ENCODE results near the gene BCCIP. TPM values are rescaled to one million over a fixed set of nuclear protein-coding genes. Genes with fewer than 3 reads are reported as not detected.
A peak's percentile ranks its signal among the peaks of the same experiment; 100 is the strongest.

BCCIP gene
- total RNA-seq, 6 donors from 2014 or later, result 13.7 to 53.8 (median 35.2) TPM

GRCh38 chr10:125802739-125803138 is 20.6 kb upstream of the BCCIP start:
- TF ChIP-seq CTCF (IDR thresholded peaks at IDR 0.05), result no peak
- TF ChIP-seq POLR2A (IDR thresholded peaks at IDR 0.05), result no peak
- no peak for TF ChIP-seq EP300 (IDR thresholded peaks at IDR 0.05)
- TF ChIP-seq POLR2AphosphoS5 (IDR thresholded peaks at IDR 0.05), result no peak
- ATAC-seq (ENCODE audit: low FRiP score in 2 of 2) (no peak), DNase-seq (peak in 1 of 2 donors; percentile 26)
- Histone ChIP-seq H3K4me3 (no peak overlapping the region), H3K36me3 (peaks cover 0 to 66% (median 35%) of the 10 kb centered on the region in 4 donors), H3K9me3 (no peaks in the 10 kb centered on the region), H3K4me1 (no peaks in the 10 kb centered on the region), H3K27ac (no peak overlapping the region), H3K27me3 (no peaks in the 10 kb centered on the region)
- WGBS, 2 donors, result 94 to 98% methylated on average over 3 to 7 of the region's 7 CpGs

GRCh38 chr10:125808047-125808446 is 15.3 kb upstream of the BCCIP start:
- H3K4me1 ChIP-seq, result no peaks in the 10 kb centered on the region
- no peaks in the 10 kb centered on the region for H3K9me3 ChIP-seq
- peaks cover 3 to 70% (median 31%) of the 10 kb centered on the region in 4 donors for H3K36me3 ChIP-seq
- H3K27ac ChIP-seq, result no peak overlapping the region
- 100% methylated on average over 1 of the region's 1 CpG for WGBS, 2 donors
- TF ChIP-seq EP300 (IDR thresholded peaks at IDR 0.05) (no peak), CTCF (IDR thresholded peaks at IDR 0.05) (no peak), POLR2A (IDR thresholded peaks at IDR 0.05) (no peak), POLR2AphosphoS5 (IDR thresholded peaks at IDR 0.05) (no peak)
- DNase-seq (no peak), ATAC-seq (ENCODE audit: low FRiP score in 2 of 2) (peak in 1 of 2 donors; percentile 56)
- H3K27me3 ChIP-seq, result no peaks in the 10 kb centered on the region
- H3K4me3 ChIP-seq, result no peak overlapping the region

- DNase-seq (no peak), ATAC-seq (ENCODE audit: low FRiP score in 2 of 2) (no peak)
- Histone ChIP-seq H3K9me3 (no peaks in the 10 kb centered on the region), H3K27ac (no peak overlapping the region), H3K4me1 (no peaks in the 10 kb centered on the region), H3K27me3 (no peaks in the 10 kb centered on the region), H3K4me3 (no peak overlapping the region), H3K36me3 (peaks cover 3 to 73% (median 44%) of the 10 kb centered on the region in 4 donors)
- WGBS, 2 donors, result 80 to 100% methylated on average over 1 of the region's 1 CpG
- no peak for TF ChIP-seq CTCF (IDR thresholded peaks at IDR 0.05)
- no peak for TF ChIP-seq POLR2A (IDR thresholded peaks at IDR 0.05)
- TF ChIP-seq POLR2AphosphoS5 (IDR thresholded peaks at IDR 0.05), result no peak
- TF ChIP-seq EP300 (IDR thresholded peaks at IDR 0.05), result no peak
These were observed 12.1 kb upstream of the BCCIP start for GRCh38 chr10:125811251-125811650.

- H3K4me1 ChIP-seq, result no peaks in the 10 kb centered on the region
- 87 to 92% methylated on average over 1 of the region's 1 CpG for WGBS, 2 donors
- no peak for ATAC-seq (ENCODE audit: low FRiP score in 2 of 2)
- H3K27ac ChIP-seq, result no peak overlapping the region
- no peaks in the 10 kb centered on the region for H3K27me3 ChIP-seq
- peaks cover 3 to 63% (median 34%) of the 10 kb centered on the region in 4 donors for H3K36me3 ChIP-seq
- H3K4me3 ChIP-seq, result no peak overlapping the region
- TF ChIP-seq POLR2AphosphoS5 (IDR thresholded peaks at IDR 0.05) (no peak), POLR2A (IDR thresholded peaks at IDR 0.05) (no peak), EP300 (IDR thresholded peaks at IDR 0.05) (no peak), CTCF (IDR thresholded peaks at IDR 0.05) (no peak)
- DNase-seq, result no peak
- no peaks in the 10 kb centered on the region for H3K9me3 ChIP-seq
These were observed 11.1 kb upstream of the BCCIP start for GRCh38 chr10:125812128-125812750.

- Histone ChIP-seq H3K4me1 (peaks cover 0 to 6% (median 0%) of the 10 kb centered on the region in 4 donors), H3K36me3 (peaks cover 0 to 48% (median 25%) of the 10 kb centered on the region in 4 donors), H3K27ac (no peak overlapping the region), H3K9me3 (no peaks in the 10 kb centered on the region), H3K4me3 (no peak overlapping the region), H3K27me3 (no peaks in the 10 kb centered on the region)
- no peak for ATAC-seq (ENCODE audit: low FRiP score in 2 of 2)
- TF ChIP-seq POLR2AphosphoS5 (IDR thresholded peaks at IDR 0.05), result no peak
- TF ChIP-seq CTCF (IDR thresholded peaks at IDR 0.05), result no peak
- TF ChIP-seq POLR2A (IDR thresholded peaks at IDR 0.05), result no peak
- no peak for TF ChIP-seq EP300 (IDR thresholded peaks at IDR 0.05)
- WGBS, 2 donors, result 0 to 32% methylated on average over 1 of the region's 1 CpG
- no peak for DNase-seq
These were observed 7.6 kb upstream of the BCCIP start for GRCh38 chr10:125815764-125816163.
